HG03139 (cell line): Measurements from ENCODE around the gene HDAC5.
"Not testable (repeated sequence)": the region's sequence is repeated elsewhere in the genome, so short reads cannot be mapped to it uniquely, and the experiment has no call there.

Experiments
- ATAC-seq: cut with Tn5 transposase; IDR thresholded peaks from one replicate; pipeline ENCODE4 v1.9.1; 2021; ENCODE audit not compliant: unreplicated experiment

The HDAC5 gene

GRCh38 chr17:44123356-44124117 lies at the start of gene HDAC5:
HDAC5 (minus strand) TSS chr17:44123641; CDS start chr17:44117515, 6,126 bp downstream.
- ATAC-seq: peak; percentile 82

GRCh38 chr17:44171931-44172455 lies 48.6 kb upstream of the HDAC5 start:
- ATAC-seq: no peak

DNA sequence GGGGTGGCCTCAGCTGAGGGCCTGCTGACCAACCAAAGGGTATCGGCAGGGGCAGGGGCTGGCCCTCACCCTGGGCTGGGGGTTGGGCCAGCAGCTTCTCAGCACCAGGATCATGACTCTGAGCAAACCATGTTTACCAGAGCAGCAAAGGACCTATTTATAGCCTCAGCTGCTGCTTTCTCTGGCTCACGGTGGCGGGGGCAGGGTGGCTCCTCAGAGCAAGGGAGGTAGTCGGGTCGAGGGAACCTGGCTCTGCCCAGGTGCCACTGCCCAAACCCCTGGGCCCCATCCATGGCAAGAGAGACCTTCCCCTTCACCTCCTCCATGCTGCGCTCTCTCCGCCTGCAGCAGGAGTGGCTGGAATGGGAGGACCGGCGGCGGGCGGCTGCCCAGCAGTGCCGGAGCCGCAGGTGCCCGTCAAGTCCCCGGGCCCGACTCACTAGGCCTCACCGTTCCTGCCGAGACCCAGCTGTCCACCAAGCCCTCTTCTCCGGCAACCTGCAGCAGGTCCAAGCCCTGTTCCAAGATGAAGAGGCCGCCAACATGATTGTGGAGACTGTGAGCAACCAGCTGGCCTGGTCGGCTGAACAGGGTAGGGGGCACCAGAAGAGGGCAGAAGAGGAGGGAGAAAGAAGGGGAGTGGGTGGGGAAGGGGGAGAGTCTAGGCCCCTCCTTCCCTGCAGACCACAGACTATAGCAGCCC lies 47.2 kb upstream of the HDAC5 start, which contains the start of gene ASB16:
TSS of gene ASB16 (plus strand) at position 206 of the 703 bp plus-strand sequence. CDS start at position 292, 86 bp downstream.
- no peak for ATAC-seq

DNA sequence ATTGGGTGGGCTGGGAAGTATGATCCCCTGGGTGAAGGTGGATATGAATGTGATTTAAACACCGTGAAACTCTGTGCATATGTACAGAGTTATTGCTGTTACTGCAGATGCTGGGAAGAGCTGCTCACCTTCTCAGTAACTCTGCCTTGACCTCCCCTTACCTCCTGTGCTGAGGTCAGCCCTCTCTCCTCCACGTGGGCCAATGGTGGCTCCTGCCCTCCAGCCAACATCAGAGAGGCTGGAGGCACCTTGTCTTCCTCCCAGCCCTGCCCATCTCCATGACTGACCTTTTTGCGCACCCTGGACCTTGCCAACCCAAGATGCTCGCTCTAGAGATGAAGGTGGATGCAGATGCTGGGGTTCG lies 46.7 kb upstream of the HDAC5 start:
- ATAC-seq: no peak

DNA sequence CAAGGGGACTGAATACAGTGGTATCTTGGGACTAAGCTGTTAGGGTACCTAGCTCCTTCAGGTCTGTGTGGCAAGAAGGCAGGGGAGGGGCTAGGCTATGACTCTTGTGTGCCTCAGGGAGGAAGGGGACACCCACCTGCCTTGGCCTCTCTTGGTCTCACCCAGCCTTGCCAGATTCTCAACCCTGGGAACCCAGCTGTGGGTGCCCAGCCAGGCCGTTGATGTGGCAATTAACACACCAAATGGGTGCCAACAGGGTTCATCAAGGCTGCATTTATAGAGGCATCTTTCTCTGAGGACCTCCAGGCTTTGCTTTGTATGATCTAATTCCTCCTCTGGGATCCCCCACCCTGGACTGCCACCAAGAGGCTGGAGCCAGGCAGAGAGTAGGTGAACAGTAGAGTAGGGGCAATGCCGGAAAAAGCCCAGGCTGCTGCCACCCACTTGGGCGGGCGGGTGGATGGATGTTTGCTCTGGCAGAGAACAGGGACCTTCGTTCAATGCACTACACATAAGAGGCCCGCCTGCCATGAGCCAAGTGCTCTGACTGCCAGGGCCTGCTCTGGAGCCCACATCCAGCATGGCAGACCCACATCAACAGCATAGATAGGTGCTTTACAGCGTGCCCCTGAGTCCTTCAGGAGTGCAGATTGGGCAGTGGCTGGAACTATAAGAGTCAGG lies 43.9 kb upstream of the HDAC5 start:
- no peak for ATAC-seq

- no peak for ATAC-seq
These were observed 41.0 kb upstream of the HDAC5 start for GRCh38 chr17:44164476-44164875.

- no peak for ATAC-seq
These were observed 36.2 kb upstream of the HDAC5 start for GRCh38 chr17:44159519-44160210.

DNA sequence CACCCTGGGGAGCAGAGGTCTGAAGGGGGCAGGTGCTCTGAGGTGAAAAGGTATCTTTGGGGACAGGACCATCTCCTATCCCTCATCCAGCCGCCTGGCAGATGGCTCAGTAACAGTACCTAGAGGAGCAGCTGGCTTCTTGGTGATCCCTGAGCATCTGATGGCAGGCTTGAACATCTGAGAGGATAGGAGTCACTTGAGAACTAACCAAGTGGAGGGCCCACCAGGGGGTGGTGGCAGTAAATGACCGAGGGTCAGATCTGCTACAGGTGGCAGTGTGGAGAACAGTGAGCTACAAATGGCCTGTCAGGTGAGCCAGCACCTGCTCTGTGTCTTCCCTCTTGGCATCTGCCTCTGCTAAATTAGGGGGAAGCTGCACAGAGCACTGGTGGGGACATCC lies 32.0 kb upstream of the HDAC5 start:
- no peak for ATAC-seq

GRCh38 chr17:44152875-44153274 lies 29.4 kb upstream of the HDAC5 start:
- ATAC-seq: no peak

GRCh38 chr17:44149750-44150329 lies 26.4 kb upstream of the HDAC5 start:
- no peak for ATAC-seq

GRCh38 chr17:44149066-44149465 lies 25.6 kb upstream of the HDAC5 start:
- ATAC-seq: not testable (repeated sequence)

DNA sequence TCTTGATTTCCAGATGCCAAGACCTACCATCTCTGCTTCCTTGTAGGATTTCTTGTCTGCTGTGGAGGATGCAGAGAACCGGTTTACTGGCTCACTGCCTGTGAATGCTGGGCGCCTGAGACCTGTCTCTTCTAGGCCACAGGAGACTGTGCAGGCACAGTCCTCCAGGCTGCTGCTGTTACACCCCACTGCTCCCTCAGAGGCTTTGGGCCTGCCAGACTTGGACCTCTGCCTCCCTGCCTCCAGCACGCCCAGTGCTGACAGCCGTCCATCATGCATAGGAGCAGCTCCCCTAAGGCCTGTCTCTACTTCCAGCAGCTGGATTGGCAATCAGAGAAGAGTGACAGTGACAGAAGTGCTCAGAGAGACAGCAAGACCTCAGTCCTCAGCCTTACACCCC lies 24.4 kb upstream of the HDAC5 start:
- no peak for ATAC-seq

- no peak for ATAC-seq
These were observed 23.2 kb upstream of the HDAC5 start for GRCh38 chr17:44146375-44147346.

DNA sequence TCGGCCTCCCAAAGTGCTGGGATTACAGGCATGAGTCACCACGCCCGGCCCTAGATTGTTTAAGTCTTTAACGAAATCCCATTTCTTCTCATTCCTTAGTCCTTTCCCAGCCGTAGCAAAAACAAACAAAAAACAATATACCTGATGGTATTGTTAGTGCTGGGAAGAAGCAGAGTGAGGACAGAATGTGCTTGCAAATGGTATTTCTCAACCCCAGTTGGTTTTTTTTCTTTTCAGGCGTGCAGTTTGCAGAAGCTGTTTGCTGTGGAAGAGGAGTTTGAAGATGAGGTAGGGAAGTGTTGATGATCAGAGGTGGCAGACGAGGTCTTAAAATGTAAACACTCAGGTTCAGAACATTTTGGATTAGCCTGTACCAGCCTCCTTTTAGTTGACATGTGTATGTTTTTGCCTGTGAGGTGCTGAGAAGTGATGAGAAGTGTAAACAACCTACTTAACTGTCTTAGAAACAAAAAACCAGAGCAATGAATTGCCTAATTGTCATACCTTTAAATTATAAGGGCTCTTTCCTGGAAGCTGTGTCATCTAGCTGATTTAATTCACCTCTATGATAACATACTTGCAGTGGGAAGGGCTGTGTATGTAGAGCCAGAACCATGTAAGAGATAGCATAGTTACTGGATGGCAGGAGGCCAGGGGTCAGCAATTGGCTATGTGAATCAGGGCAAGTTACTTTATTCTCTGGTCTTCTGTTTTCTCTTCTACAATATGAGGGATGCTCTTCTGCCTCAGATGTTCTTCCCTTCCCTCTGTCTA lies 21.7 kb upstream of the HDAC5 start:
- ATAC-seq: no peak

DNA sequence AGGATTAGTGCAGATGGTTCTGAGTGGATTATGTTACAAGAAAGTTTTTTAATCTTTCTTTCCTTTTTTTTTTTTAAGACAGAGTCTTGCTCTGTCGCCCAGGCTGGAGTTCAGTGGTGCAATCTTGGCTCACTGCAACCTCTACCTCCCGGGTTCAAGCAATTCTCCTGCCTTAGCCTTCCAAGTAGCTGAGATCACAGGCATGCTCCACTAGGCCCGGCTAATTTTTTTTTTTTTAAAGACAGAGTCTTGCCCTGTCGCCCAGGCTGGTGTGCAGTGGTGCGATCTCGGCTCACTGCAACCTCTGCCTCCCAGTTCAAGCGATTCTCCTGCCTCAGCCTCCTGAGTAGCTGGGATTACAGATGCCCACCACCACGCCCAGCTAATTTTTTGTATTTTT lies 20.5 kb upstream of the HDAC5 start:
- ATAC-seq: not testable (repeated sequence)

DNA sequence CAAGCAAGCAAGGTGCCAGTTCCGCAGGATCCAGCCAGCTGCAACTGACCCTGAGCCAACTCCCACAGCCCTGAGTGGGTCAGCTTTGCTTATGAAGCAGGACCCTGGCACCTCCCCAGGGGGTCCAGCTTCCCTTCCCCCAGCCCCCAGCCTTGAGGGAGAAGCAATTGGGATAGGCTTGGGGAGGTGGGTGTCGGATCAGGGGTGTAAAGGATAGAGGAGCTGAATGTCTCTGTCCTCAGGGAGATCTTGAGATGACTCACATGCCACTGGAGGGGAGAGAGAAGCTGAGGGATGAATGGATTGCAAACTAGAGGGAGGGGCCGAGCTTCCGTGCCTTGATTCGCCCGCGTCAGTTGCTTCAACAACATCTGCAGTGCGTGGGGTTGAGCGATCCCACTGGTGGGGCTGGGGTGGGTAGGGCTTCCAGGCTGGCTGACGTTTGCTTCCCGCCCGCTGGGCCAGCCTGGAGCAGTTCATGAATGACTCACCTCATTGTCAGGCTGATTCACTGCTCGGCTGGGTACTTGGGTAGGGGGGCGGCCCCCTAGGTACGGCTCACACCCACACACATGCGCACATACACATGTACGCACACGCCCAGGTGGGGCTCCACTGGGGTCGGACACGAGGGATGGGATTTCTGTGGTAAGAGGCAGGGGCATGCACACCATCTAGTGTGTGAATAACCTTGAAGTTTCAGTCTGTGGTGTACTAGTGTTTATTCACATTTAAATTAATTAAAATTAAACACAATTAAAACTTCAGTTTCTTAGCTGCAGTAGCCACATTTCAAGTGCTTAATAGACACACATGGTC lies 14.7 kb upstream of the HDAC5 start:
- ATAC-seq: no peak

DNA sequence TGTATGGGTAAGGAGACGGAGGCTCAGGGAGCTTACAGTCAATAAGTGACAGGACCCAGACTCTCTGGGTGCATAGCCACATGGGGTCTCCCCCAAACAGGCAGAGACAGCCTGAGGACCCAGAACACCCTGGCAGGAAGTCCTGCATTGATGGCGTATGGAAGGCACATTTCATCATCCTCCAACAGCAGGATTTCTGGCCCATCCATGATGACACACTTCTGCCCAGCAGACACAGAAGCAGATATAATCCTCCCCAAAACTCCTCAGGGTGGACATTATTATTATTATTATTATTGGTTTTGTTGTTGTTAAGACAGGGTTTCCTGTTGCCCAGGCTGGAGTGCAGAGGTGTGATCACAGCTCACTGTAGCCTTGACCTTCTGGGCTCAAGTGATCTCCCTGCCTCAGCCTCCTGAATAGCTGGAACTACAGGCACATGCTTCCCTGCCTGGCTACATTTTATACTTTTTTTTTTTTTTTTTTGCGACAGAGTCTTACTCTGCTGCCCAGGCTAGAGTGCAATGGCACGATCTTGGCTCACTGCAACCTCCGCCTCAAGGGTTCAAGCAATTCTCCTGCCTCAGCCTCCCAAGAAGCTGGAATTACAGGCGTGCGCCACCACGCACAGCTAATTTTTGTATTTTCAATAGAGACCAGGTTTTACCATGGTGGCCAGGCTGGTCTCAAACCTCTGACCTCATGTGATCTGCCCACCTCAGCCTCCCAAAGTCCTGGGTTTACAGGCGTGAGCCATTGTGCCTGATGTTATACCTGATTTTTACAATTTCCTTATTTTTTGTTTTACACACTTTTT lies 11.5 kb upstream of the HDAC5 start:
- no peak for ATAC-seq
